Eye (tissue), 1 donor: Measurements from ENCODE around the gene PDSS2.
"Not testable (repeated sequence)": the region's sequence is repeated elsewhere in the genome, so short reads cannot be mapped to it uniquely, and the experiment has no call there.

Experiments used
- DNase-seq: peaks from one replicate; pipeline ENCODE4 v3.0.0-alpha.2; 2015

Gene PDSS2

GRCh38 chr6:107473660-107474059 lies 14.3 kb upstream of the PDSS2 start:
- DNase-seq = no peak

- no peak for DNase-seq
Observed at GRCh38 chr6:107470364-107470763, 11.0 kb upstream of the PDSS2 start.

- no peak for DNase-seq
Observed at GRCh38 chr6:107466062-107466461, 6.7 kb upstream of the PDSS2 start.

GRCh38 chr6:107460083-107460631 lies 793 bp upstream of the PDSS2 start:
- DNase-seq = no peak

- peak; percentile 59 for DNase-seq
Observed at GRCh38 chr6:107458672-107459282, 587 bp downstream of the PDSS2 start.

GRCh38 chr6:107448776-107449175 lies 10.6 kb downstream of the PDSS2 start:
- no peak for DNase-seq

- DNase-seq = no peak
Observed at GRCh38 chr6:107447663-107448216, 11.6 kb downstream of the PDSS2 start.

- no peak for DNase-seq
Observed at GRCh38 chr6:107444277-107444676, 15.1 kb downstream of the PDSS2 start.

GRCh38 chr6:107443608-107444267 lies 15.6 kb downstream of the PDSS2 start:
- no peak for DNase-seq

GRCh38 chr6:107442938-107443607 lies 16.3 kb downstream of the PDSS2 start:
- no peak for DNase-seq

- DNase-seq = no peak
Observed at GRCh38 chr6:107441682-107442081, 17.7 kb downstream of the PDSS2 start.

- no peak for DNase-seq
Observed at GRCh38 chr6:107440936-107441335, 18.4 kb downstream of the PDSS2 start.

- DNase-seq = no peak
Observed at GRCh38 chr6:107439406-107439805, 20.0 kb downstream of the PDSS2 start.

GRCh38 chr6:107437691-107438090 lies 21.7 kb downstream of the PDSS2 start:
- no peak for DNase-seq

GRCh38 chr6:107436881-107437280 lies 22.5 kb downstream of the PDSS2 start:
- DNase-seq = no peak

- no peak for DNase-seq
Observed at GRCh38 chr6:107435798-107436197, 23.6 kb downstream of the PDSS2 start.

GRCh38 chr6:107434812-107435211 lies 24.6 kb downstream of the PDSS2 start:
- DNase-seq = no peak

- not testable (repeated sequence) for DNase-seq
Observed at GRCh38 chr6:107425951-107426350, 33.4 kb downstream of the PDSS2 start.

- DNase-seq = no peak
Observed at GRCh38 chr6:107423474-107423990, 35.8 kb downstream of the PDSS2 start.

GRCh38 chr6:107421696-107422256 lies 37.6 kb downstream of the PDSS2 start:
- no peak for DNase-seq

GRCh38 chr6:107419733-107420132 lies 39.6 kb downstream of the PDSS2 start:
- no peak for DNase-seq

- no peak for DNase-seq
Observed at GRCh38 chr6:107418118-107418517, 41.2 kb downstream of the PDSS2 start.

- DNase-seq = no peak
Observed at GRCh38 chr6:107416145-107416544, 43.2 kb downstream of the PDSS2 start.
